Measurements from ENCODE around the gene RCAN2.
A peak's percentile ranks its signal among the peaks of the same experiment; 100 is the strongest.

RCAN2 gene

GRCh38 chr6:46246727-46247126 lies 244.5 kb downstream of the RCAN2 start:
- DNase-seq: no peak

GRCh38 chr6:46246081-46246480 lies 245.2 kb downstream of the RCAN2 start:
- DNase-seq: no peak

DNA sequence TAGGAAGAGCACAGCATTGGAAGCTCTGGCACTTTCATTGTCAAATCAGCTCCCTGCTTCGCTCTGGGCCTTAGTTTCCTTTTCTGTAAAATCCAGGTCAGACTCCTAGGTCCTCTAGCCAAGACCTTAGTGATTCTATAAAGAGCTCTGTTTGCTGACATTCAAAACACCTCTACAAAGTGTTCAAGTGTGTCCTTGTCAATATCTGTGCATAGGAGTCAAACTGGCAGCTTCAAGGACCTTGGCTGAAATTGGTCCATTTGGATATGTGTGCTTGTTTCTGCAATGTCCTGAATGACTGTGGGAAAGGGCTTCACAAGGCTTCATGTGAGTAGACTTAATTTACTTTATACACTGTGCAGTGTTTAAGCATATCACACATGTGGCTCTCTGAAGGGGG lies 246.6 kb downstream of the RCAN2 start:
- DNase-seq: no peak

DNA sequence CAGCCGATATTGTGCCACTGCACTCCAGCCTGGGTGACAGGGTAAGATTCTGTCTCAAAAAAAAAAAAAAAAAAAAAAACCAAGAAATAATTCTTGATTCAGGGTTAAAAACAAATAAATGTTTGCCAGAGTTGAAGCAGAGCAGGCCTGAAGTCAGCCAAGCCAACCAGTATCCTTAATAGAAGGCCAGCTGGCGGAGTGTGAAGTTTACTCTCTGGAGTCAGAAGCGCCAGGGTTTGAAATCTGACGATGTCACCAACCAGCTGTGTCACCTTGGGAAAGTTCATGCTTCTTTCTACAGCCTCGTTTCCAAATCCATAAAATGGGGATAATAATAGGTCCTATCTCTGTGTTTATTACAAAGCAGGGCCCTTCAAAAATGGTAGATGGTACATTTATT lies 247.5 kb downstream of the RCAN2 start:
- DNase-seq: no peak

DNA sequence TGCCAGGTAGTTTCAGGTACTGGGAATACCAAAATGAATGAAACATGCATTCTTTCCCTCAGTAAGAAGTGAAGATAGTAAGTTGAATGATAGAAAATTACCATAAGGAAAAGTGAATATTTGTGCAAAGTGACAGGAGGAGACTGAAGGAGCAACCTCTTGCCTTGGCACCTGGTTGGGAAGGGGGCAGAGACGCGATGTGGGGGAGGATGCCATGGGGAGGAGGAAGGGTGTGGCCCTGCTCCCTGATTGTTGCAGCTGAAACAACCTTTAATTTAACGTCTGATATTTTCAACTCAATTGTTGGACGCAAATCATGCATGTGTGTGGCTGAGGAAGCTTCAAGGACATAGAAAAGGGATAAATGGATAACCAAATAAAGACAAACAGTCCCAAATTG lies 248.3 kb downstream of the RCAN2 start:
- DNase-seq: no peak

DNA sequence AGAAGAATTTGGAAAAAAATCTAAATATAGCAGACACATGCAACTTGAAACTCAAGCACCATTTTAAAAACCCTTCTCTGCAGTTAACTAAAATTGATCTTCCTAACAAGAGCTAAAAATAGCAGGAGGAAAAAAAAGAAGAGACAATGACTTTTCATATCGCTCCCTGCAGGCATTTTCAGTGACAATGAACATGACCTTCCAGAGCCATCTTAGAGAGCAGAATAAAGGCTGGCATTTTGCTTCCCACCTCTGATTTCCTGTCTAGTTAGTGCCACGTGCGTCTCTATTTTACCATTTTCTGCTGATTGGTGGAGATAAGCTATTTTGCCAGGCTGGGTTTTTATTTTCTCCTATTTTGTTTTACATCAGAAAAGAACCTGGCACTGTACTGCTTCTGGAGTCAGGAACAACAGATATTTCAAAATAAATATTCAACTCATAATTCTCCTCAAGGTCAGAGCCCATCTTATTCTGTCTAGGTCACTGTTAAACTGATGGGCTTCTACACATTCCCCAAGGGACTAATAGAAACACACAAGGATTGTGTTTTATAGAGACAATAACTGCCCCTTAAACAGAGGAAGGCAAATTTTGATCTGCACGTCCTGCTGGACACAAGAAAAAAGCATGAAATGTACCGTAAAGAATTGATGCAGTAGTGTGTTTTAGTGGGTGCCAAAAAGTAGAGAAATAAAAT lies 250.2 kb downstream of the RCAN2 start:
- DNase-seq: no peak

GRCh38 chr6:46236752-46237151 lies 254.5 kb downstream of the RCAN2 start:
- no peak for DNase-seq

- no peak for DNase-seq
Observed at GRCh38 chr6:46235242-46235641, 256.0 kb downstream of the RCAN2 start.

DNA sequence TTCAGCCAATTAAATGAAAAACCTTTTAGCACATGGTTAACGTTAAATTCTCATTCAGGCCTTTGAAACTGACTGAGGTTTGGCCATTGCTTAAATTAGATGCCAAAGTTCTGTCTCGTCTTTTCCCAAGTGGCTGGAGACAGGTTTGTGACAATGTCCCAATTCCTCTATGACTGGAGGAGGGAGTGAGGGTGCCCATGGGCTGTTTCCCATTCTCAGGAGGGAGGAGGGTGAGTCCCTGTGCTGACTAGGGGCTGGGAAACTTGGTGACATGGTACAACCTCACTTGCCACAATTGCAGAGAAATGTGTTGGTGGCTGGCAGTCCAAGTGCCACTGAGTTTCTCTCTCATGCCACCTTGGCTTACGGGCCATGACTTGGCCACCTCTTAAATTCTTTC lies 256.5 kb downstream of the RCAN2 start:
- DNase-seq: no peak

DNA sequence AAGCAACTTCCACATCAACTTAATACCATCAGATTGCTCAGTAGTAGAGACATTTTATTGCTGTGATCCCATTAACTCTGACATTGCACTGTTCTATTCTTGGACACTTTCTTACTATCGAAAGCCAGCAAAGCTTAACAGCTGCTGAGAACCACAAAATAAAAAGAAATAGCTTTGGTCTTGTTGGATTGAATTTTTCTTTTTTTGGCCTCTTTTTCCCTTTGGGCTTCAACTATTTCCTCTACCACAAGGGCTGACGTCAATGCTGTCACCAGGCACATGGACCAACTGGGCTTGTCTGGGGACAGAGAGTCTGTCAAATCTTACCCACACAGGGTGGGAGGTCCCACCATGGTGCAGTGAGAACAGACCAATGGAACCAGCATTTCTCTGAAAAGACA lies 257.1 kb downstream of the RCAN2 start:
- DNase-seq: no peak

GRCh38 chr6:46233129-46233528 lies 258.1 kb downstream of the RCAN2 start:
- DNase-seq: no peak

DNA sequence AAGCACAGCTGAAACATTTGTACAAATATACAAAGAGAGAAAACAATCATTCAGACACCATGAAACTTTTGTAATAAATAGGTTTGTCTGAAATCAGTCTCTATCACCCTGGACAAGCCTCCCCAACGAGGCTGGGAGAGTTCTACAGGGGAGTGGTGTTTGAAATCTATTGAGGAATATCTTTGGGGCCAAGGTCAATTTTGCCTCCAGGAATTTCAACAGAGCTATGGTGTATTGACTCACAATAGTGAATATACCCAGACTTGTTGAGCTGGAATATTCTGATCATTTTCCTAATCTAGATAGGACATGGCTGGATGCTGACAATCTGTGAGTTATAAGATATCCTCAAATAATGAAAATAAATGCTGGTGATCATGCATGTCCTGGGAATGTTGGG lies 269.0 kb downstream of the RCAN2 start:
- DNase-seq: no peak

GRCh38 chr6:46221222-46221793 lies 269.9 kb downstream of the RCAN2 start:
- DNase-seq: peak in 1 of 5 donors; percentile 26

- DNase-seq: peak in 1 of 5 donors; percentile 5
Observed at GRCh38 chr6:46220352-46221221, 270.7 kb downstream of the RCAN2 start.

- DNase-seq: no peak
Observed at GRCh38 chr6:46219661-46220060, 271.6 kb downstream of the RCAN2 start.

- DNase-seq: no peak
Observed at GRCh38 chr6:46218457-46218856, 272.8 kb downstream of the RCAN2 start.

GRCh38 chr6:46217671-46218131 lies 273.5 kb downstream of the RCAN2 start:
- no peak for DNase-seq

- DNase-seq: no peak
Observed at GRCh38 chr6:46216879-46217278, 274.4 kb downstream of the RCAN2 start.

- DNase-seq: no peak
Observed at GRCh38 chr6:46215777-46216176, 275.5 kb downstream of the RCAN2 start.

- DNase-seq: no peak
Observed at GRCh38 chr6:46215213-46215612, 276.0 kb downstream of the RCAN2 start.

DNA sequence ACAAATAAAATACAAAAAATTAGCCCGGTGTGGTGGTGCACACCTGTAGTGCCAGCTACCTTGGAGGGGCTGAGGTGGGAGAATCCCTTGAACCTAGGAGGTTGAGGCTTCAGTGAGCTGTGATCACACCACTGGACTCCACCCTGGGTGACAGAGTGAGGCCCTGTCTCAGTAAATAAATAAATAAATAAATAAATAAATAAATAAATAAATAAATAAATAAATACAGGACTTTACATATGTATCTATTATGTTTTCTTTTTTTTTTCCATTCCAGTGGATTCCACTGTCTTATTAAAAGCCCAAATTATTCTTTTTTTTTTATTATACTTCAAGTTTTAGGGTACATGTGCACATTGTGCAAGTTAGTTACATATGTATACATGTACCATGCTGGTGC lies 279.3 kb downstream of the RCAN2 start:
- no peak for DNase-seq

- no peak for DNase-seq
Observed at GRCh38 chr6:46210294-46210693, 281.0 kb downstream of the RCAN2 start.

GRCh38 chr6:46208303-46208702 lies 282.9 kb downstream of the RCAN2 start:
- no peak for DNase-seq

GRCh38 chr6:46207174-46207573 lies 284.1 kb downstream of the RCAN2 start:
- DNase-seq: no peak

Measured in T-helper 1 cell (primary cell).